K562 (cell line): Measurements from ENCODE around the gene ZNF219. TPM values are rescaled to one million over a fixed set of nuclear protein-coding genes. Genes with fewer than 3 reads are reported as not detected.

ENCODE experiments used
- ATAC-seq: fragments of 200-7000 bp; cut with Tn5 transposase; 3 replicates; pipeline ENCODE4 v1.9.1; 2020; ENCODE audit warnings: moderate library complexity
- BruUV-seq: library from RNA; stranded (reverse); fragments of 400-500 nt; replicated peaks from 2 replicates; lab custom pipeline; 2021; lab: Mats Ljungman, UMichigan
- CTCF ChIA-PET: fragments of 300-600 bp; formaldehyde crosslinking; extraction: SDS; loops from one replicate; lab custom pipeline; 2021; ENCODE audit warnings: low intra/inter-chr PET ratio; lab: Yijun Ruan, JAX
- POLR2A ChIA-PET: fragments of 300-600, 350-650 bp; sonication (Branson Sonifier 250); formaldehyde crosslinking; extraction: SDS; loops from one replicate; lab custom pipeline; 2021; ENCODE audit warnings: antibody characterized with exemption, inconsistent platforms; lab: Yijun Ruan, JAX
- DNase-seq, 4 experiments: peaks; one replicate each; pipeline versions ENCODE4 v3.0.0 to v3.0.0-alpha.2; 2011 to 2018; ENCODE audit warnings: low spot score in 3 of 4, mixed read lengths in 3 of 4; ENCODE audit errors: extremely low read depth in 1 of 4
- FAIRE-seq: peaks from 2 replicates; lab custom pipeline; 2011; peaks lifted over from hg19 to GRCh38; lab: Jason Lieb, UNC
- H2AFZ ChIP-seq: 2 replicates; pipeline ENCODE4 v1.6.0; 2011; ENCODE audit warnings: low read depth, low read length, control low read depth, inconsistent platforms
- H3K27ac ChIP-seq: fragments of 200-600 bp; 3 replicates; pipeline ENCODE4 v1.8.0; 2011; ENCODE audit warnings: low read depth, mild to moderate bottlenecking, control low read depth, inconsistent platforms, low read length, moderate library complexity, mixed read lengths; ENCODE audit errors: extremely low read depth
- H3K27me3 ChIP-seq, 2 experiments: fragments of 300-600 bp in 1 of 2; 2 replicates in 1 of 2; 3 replicates in 1 of 2; pipeline versions ENCODE4 v1.6.0 to v1.8.0; 2011; ENCODE audit warnings: inconsistent platforms in 2 of 2, low read length in 2 of 2, mild to moderate bottlenecking in 1 of 2, mixed read lengths in 1 of 2, moderate library complexity in 1 of 2; ENCODE audit not compliant: control insufficient read depth in 2 of 2, insufficient read depth in 2 of 2
- H3K36me3 ChIP-seq: fragments of 300-600 bp; 3 replicates; pipeline ENCODE4 v1.8.0; 2011; ENCODE audit warnings: mild to moderate bottlenecking, low read length, inconsistent platforms; ENCODE audit not compliant: control insufficient read depth, insufficient read depth
- H3K4me1 ChIP-seq, 2 experiments: fragments of 200-600 bp in 1 of 2; replicated peaks in 1 of 2; 2 replicates in 1 of 2; 3 replicates in 1 of 2; pipeline versions ENCODE4 v1.5.1 to v1.8.0; 2011; ENCODE audit warnings: inconsistent platforms in 2 of 2, low read length in 2 of 2, mild to moderate bottlenecking in 1 of 2, mixed read lengths in 1 of 2, moderate library complexity in 1 of 2; ENCODE audit not compliant: control insufficient read depth in 2 of 2, insufficient read depth in 2 of 2
- H3K4me2 ChIP-seq: 2 replicates; pipeline ENCODE4 v1.6.1; 2011; ENCODE audit warnings: low read length, control low read depth, inconsistent platforms, mixed read lengths; ENCODE audit not compliant: insufficient read depth
- H3K4me3 ChIP-seq: fragments of 200-600 bp; sonication (generic), shearing (Covaris generic); 2 replicates; pipeline ENCODE4 v1.5.1; 2016; ENCODE audit warnings: control low read depth, inconsistent platforms
- H3K79me2 ChIP-seq: fragments of 200-600 bp; 3 replicates; pipeline ENCODE4 v1.8.0; 2011; ENCODE audit warnings: low read length, inconsistent platforms; ENCODE audit not compliant: control insufficient read depth, insufficient read depth
- H3K9ac ChIP-seq, 2 experiments: 2 replicates each; pipeline versions ENCODE4 v1.6.0 to v1.6.1; 2011; ENCODE audit warnings: low read depth in 2 of 2, low read length in 2 of 2, control low read depth in 1 of 2, inconsistent platforms in 1 of 2, mild to moderate bottlenecking in 1 of 2, mixed read lengths in 1 of 2; ENCODE audit not compliant: insufficient read depth in 1 of 2
- H3K9me1 ChIP-seq: one replicate; pipeline ENCODE4 v1.6.0; 2011; ENCODE audit warnings: inconsistent platforms, mild to moderate bottlenecking, low read length, moderate library complexity; ENCODE audit not compliant: control insufficient read depth, insufficient read depth
- H3K9me3 ChIP-seq: replicated peaks from 2 replicates; pipeline ENCODE4 v1.5.1; 2011; ENCODE audit warnings: low read depth, low read length, inconsistent platforms; ENCODE audit not compliant: control insufficient read depth, insufficient read depth
- H4K20me1 ChIP-seq: replicated peaks from 2 replicates; pipeline ENCODE4 v1.6.1; 2011; ENCODE audit warnings: low read length, inconsistent platforms, mixed read lengths; ENCODE audit not compliant: control insufficient read depth, insufficient read depth
- DACH1 ChIP-seq: fragments of 450-650 bp; IDR thresholded peaks from 2 replicates; pipeline ENCODE4 v1.6.1; 2018; ENCODE audit not compliant: partially characterized antibody
- GATAD2B ChIP-seq: fragments of 450-650 bp; IDR thresholded peaks from 2 replicates; pipeline ENCODE4 v1.6.1; 2017; ENCODE audit warnings: mild to moderate bottlenecking, borderline replicate concordance
- IFI16 ChIP-seq: fragments of 250-450 bp; sonication (Bioruptor Pico); IDR thresholded peaks from 2 replicates; pipeline ENCODE4 v2.1.2; 2022; ENCODE audit warnings: mild to moderate bottlenecking, inconsistent platforms
- KAT8 ChIP-seq: fragments of 450-650 bp; IDR thresholded peaks from 2 replicates; pipeline ENCODE4 v1.6.1; 2016; ENCODE audit warnings: low read depth, mild to moderate bottlenecking
- MED1 ChIP-seq: sonication (generic); formaldehyde crosslinking; IDR thresholded peaks from 2 replicates; pipeline ENCODE4 v1.8.1; 2023; ENCODE audit warnings: missing genetic modification reagents, borderline replicate concordance
- TRIM24 ChIP-seq, 2 experiments: fragments of 450-650 bp; IDR thresholded peaks; 2 replicates each; pipeline ENCODE4 v1.6.1; 2016
- ZKSCAN8 ChIP-seq: fragments of 200-800 bp; sonication (Bioruptor generic); IDR thresholded peaks from 2 replicates; pipeline ENCODE4 v1.6.1; 2016; ENCODE audit warnings: missing genetic modification characterization, missing compliant biosample characterization
- WGBS: fragments of 100-300 bp; shearing (Covaris generic); methylation state at CpG from one replicate; pipeline ENCODE4 v1.1.6; 2016; ENCODE audit warnings: low coverage, mixed read lengths; ENCODE audit not compliant: insufficient coverage; ENCODE audit errors: missing lambda C conversion rate; 5-methylcytosine and 5-hydroxymethylcytosine counted together
- in situ Hi-C: fragments of 300-500 bp; cut with MboI; formaldehyde crosslinking; loops from 4 replicates; pipeline ENCODE4 v1.15.0; 2018; ENCODE audit warnings: inconsistent platforms, mixed read lengths
- intact Hi-C: fragments of 100-400 bp; cut with micrococcal nuclease; formaldehyde crosslinking; loops from 2 replicates; pipeline ENCODE4 v1.14.2; 2022
- polyA plus RNA-seq, 8 experiments: library from polyadenylated mRNA; depleted of rRNA in 4 of 8; stranded (reverse) in 5 of 8; unstranded in 3 of 8; fragments of >200 nt; fragmentation: Nextera tagmentation in 2 of 8; fragmentation: Illumina TruSeq in 1 of 8; extraction: Ambion mirVana in 2 of 8; extraction: Trizol in 1 of 8; gene quantifications; 2 replicates each; pipeline versions ENCODE4 v1.2.1 to v1.2.3, GENCODE V29; 2011 to 2014; ENCODE audit warnings: inconsistent platforms in 1 of 8, missing spikeins in 1 of 8
- total RNA-seq, 7 experiments: library from RNA; depleted of rRNA in 6 of 7; stranded (reverse); fragments of >200 nt in 6 of 7; fragmentation: Illumina TruSeq in 2 of 7; extraction: Trizol in 2 of 7; gene quantifications; 2 replicates each; pipeline versions ENCODE4 v1.2.1 to v1.2.3, GENCODE V29; 2011 to 2021; ENCODE audit warnings: low replicate concordance in 1 of 7
- TF ChIP-seq, protein P1 (sequence below): fragments of 450-650 bp; conservative IDR thresholded peaks from 2 replicates; pipeline ENCODE4 v1.6.1; 2016; ENCODE audit warnings: missing genetic modification characterization, low read depth, mild to moderate bottlenecking, control low read depth, missing compliant biosample characterization
- TF ChIP-seq, protein P2 (sequence below): fragments of 250-450 bp; sonication (Bioruptor Pico); IDR thresholded peaks from 2 replicates; pipeline ENCODE4 v1.4.0; 2020; ENCODE audit warnings: mild to moderate bottlenecking, moderate library complexity, borderline replicate concordance

Gene ZNF219
- total and polyA plus RNA-seq, 9 of the 15 experiments (the other 6 are each of a cell fraction or from before 2014, with no cell fraction given): 0.29 to 10.6 (median 2.8) TPM

DNA sequence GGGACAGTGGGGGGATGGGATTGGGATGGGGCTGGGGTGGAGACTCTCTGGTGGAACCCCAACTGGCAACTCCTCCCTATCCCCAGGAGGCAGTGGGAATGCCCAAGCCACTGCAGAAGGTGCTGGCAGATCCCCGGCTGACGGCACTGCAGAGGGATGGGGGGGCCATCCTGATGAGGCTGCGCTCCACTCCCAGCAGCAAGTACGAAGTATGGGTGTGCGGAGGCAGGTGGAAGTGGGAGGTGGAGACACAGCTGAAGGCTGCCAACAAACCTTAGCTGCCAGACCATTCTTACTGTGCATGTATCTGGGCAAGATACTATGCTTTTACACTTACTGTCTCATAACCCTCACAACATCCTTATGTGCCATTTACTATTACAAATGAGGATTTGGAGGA, 20.2 kb downstream of the ZNF219 start:
- Histone ChIP-seq H3K9me1 (no peaks in the 10 kb centered on the region), H3K79me2 (no peaks in the 10 kb centered on the region), H3K27ac (no peak overlapping the region), H3K4me1 (peaks cover 0 to 5% of the 10 kb centered on the region in 2 experiments; a peak in 3 of 5 replicates), H3K27me3 (no peaks in the 10 kb centered on the region), H2AFZ (no peak overlapping the region), H3K9ac (no peak overlapping the region), H4K20me1 (no peaks in the 10 kb centered on the region), H3K36me3 (no peaks in the 10 kb centered on the region), H3K9me3 (no peaks in the 10 kb centered on the region), H3K4me2 (no peak overlapping the region), H3K4me3 (no peak overlapping the region)
- no peak for FAIRE-seq
- intact Hi-C loops (no loop called here), in situ Hi-C loops (no loop called here)
- ChIA-PET POLR2A (no interaction called here), CTCF (no interaction called here)
- 82% methylated on average over 5 of the region's 5 CpGs for WGBS
- no peak for ATAC-seq
- no TSS peak for BruUV-seq
- DNase-seq: no peak
- TF ChIP-seq MED1 (CRISPR knock-in tag): no peak
- no peak for TF ChIP-seq ZKSCAN8 (CRISPR knock-in tag)
- no peak for TF ChIP-seq GATAD2B
- TF ChIP-seq, protein P1, sequence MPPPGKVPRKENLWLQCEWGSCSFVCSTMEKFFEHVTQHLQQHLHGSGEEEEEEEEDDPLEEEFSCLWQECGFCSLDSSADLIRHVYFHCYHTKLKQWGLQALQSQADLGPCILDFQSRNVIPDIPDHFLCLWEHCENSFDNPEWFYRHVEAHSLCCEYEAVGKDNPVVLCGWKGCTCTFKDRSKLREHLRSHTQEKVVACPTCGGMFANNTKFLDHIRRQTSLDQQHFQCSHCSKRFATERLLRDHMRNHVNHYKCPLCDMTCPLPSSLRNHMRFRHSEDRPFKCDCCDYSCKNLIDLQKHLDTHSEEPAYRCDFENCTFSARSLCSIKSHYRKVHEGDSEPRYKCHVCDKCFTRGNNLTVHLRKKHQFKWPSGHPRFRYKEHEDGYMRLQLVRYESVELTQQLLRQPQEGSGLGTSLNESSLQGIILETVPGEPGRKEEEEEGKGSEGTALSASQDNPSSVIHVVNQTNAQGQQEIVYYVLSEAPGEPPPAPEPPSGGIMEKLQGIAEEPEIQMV (tag): no peak
- TF ChIP-seq KAT8: no peak
- TF ChIP-seq, protein P2, sequence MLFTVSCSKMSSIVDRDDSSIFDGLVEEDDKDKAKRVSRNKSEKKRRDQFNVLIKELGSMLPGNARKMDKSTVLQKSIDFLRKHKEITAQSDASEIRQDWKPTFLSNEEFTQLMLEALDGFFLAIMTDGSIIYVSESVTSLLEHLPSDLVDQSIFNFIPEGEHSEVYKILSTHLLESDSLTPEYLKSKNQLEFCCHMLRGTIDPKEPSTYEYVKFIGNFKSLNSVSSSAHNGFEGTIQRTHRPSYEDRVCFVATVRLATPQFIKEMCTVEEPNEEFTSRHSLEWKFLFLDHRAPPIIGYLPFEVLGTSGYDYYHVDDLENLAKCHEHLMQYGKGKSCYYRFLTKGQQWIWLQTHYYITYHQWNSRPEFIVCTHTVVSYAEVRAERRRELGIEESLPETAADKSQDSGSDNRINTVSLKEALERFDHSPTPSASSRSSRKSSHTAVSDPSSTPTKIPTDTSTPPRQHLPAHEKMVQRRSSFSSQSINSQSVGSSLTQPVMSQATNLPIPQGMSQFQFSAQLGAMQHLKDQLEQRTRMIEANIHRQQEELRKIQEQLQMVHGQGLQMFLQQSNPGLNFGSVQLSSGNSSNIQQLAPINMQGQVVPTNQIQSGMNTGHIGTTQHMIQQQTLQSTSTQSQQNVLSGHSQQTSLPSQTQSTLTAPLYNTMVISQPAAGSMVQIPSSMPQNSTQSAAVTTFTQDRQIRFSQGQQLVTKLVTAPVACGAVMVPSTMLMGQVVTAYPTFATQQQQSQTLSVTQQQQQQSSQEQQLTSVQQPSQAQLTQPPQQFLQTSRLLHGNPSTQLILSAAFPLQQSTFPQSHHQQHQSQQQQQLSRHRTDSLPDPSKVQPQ (CRISPR knock-in tag): no peak
- TF ChIP-seq DACH1: no peak
- no peak for TF ChIP-seq IFI16 (CRISPR knock-in tag)
- no peak for TF ChIP-seq TRIM24 (IDR thresholded peaks at IDR 0.05)
